HG03342 (cell line): ENCODE measurements around the gene CDS1.
"Not testable (repeated sequence)": the region's sequence is repeated elsewhere in the genome, so short reads cannot be mapped to it uniquely, and the experiment has no call there.

ENCODE experiments used
- ATAC-seq: cut with Tn5 transposase; IDR thresholded peaks from one replicate; pipeline ENCODE4 v1.9.1; 2021; ENCODE audit warnings: mild to moderate bottlenecking, moderate library complexity; ENCODE audit not compliant: unreplicated experiment

CDS1 gene

DNA sequence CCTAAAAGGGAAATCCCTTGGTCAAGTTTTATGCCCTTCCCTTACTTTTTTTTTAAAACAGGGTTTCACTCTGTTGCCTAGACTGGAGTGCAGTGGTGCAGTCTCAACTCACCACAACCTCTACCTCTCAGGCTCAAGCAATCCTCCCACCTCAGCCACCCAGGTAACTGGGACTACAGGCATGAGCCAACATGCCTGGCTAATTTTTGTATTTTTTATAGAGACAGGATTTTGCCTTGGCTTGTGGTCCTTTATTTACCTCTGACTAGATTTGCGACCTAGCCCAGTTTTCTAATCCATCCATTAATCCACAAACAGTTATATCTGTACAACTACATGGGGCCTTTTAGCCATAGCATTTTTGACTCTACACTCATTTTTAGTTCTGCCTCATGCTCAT lies 23.7 kb downstream of the CDS1 start:
- no peak for ATAC-seq

- no peak for ATAC-seq
Observed at GRCh38 chr4:84611531-84611930, 28.6 kb downstream of the CDS1 start.

- ATAC-seq: no peak
Observed at GRCh38 chr4:84614891-84615290, 32.0 kb downstream of the CDS1 start.

DNA sequence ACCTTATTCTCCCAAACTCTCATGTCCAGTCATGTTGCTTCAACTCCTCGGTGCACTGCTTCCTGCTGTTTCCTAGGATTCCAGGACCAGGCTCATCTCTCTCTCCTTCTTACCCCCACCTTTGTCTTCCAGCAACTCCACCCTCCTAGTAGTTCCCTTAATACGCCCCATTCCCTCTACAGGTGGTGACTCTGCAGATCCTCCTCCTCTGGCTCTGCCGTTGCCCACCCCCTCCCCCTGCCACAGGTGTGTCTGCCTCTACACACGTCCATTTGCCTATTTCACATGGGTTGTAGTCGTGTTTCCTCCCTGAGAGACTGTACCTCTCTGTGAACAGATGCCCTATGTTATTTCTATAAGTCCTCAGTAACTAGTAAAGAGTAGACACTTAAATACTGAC lies 32.4 kb downstream of the CDS1 start:
- ATAC-seq: no peak

GRCh38 chr4:84622959-84623358 lies 40.0 kb downstream of the CDS1 start:
- no peak for ATAC-seq

DNA sequence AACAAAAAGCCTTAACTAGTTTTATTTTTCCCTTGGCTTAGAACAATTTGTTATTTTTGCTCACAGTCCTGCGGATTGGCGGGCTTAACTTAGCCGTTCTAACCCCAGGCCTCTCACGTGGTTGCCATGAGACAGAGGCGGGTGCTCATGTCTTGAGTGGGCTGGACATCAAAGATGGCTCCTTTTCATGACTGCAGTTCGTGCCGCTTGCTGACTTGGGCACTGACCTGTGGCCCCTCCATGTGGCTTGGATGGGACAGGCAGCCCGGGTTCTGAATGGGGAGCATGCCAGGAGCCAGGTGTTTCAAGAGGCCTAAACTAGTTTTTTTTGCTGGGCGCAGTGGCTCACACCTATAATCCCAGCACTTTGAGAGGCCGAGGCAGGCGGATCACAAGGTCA lies 40.7 kb downstream of the CDS1 start:
- no peak for ATAC-seq

GRCh38 chr4:84626673-84627072 lies 43.7 kb downstream of the CDS1 start:
- no peak for ATAC-seq

DNA sequence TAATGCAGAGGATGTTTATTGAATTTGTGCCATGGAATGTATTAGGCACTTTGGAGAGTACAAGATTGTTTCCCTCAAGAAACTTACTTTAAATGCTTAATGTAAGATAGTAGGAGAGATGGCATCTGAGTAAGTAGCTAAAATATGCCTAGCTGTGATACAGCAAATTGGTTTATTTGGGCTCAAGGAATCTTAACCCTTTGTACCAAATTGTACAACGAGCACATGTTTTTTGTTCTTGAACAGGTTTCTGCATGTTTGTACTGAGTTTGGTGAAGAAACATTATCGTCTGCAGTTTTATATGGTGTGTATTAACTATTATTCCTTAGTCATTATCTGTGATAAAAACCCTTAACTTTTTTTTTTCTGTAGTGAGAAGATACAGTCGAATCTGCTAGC lies 48.6 kb downstream of the CDS1 start:
- ATAC-seq: no peak

DNA sequence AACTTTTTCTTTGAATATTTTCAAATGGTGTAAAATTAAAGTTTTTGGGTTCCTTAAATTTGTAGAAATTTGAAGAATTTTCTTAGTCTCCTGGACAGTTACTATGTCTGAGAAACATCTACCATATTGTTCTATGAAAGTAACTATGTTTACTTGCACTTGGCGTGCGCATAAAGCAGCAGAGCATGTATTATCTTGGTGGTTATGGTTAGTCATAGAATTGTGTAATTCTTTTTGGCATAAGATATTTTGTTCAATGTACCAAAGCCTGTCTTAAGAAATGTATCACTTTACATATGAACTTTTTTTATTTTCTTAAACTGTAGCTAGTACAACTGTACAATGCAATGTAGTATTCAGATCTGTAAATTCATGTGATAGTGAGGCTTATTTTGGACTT lies 49.2 kb downstream of the CDS1 start:
- ATAC-seq: no peak

DNA sequence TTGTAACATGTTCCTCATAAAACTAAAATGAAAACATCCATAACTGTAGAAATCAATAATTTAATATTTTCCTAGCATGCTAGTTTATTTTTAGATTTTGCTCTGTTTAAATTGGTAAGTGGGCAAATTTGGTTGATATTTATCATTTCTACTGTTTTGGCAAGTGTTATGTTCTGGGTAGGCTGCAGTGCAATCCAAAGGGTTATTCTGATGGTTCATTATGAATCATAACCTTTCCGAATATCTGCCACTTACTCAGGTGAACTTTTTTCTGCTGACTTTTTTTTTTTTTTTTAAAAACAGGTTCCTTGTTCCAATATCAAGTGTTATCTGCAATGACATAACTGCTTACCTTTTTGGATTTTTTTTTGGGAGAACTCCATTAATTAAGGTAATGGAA lies 52.0 kb downstream of the CDS1 start:
- ATAC-seq: no peak

- no peak for ATAC-seq
Observed at GRCh38 chr4:84638092-84638491, 55.2 kb downstream of the CDS1 start.

GRCh38 chr4:84639145-84639544 lies 56.2 kb downstream of the CDS1 start:
- no peak for ATAC-seq

DNA sequence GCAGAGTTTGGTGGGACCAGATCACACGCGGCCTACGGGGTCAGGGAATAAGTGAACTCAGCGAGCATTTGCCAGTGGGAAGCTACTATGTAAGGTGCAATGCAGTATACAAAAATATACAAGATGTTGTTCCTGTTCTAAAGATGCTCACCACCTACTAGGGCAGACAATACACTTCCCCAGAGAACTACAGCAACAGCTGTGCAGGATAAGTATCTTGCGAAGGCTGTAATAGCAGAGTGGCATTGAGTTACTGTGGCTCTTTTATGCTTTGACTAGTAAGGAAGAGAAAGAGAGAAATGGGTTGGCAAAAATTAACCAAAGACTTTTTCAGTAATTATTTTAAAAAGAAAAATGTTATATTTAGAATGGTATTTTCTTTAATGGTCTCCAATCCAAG lies 61.2 kb downstream of the CDS1 start:
- no peak for ATAC-seq

GRCh38 chr4:84647312-84647884 lies 64.5 kb downstream of the CDS1 start:
- ATAC-seq: no peak

DNA sequence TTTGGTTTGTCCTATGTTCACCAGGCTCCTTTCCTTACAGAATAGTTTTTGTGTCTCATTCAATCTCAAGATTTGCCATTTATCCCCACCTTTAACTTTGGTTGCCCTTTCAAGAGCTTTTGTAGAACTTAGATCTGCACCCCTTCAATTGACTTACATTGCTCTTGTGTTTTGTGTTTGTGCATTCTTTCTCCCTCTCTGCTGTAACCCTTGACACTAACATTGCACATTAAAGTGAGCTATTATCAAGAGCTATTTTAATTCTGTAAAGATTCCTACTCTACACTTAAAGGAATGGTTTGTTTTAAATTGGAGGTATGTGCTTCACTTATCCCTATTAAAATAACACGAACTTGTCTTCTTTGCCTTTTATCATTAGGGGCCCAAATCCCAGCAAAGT lies 65.3 kb downstream of the CDS1 start:
- no peak for ATAC-seq

DNA sequence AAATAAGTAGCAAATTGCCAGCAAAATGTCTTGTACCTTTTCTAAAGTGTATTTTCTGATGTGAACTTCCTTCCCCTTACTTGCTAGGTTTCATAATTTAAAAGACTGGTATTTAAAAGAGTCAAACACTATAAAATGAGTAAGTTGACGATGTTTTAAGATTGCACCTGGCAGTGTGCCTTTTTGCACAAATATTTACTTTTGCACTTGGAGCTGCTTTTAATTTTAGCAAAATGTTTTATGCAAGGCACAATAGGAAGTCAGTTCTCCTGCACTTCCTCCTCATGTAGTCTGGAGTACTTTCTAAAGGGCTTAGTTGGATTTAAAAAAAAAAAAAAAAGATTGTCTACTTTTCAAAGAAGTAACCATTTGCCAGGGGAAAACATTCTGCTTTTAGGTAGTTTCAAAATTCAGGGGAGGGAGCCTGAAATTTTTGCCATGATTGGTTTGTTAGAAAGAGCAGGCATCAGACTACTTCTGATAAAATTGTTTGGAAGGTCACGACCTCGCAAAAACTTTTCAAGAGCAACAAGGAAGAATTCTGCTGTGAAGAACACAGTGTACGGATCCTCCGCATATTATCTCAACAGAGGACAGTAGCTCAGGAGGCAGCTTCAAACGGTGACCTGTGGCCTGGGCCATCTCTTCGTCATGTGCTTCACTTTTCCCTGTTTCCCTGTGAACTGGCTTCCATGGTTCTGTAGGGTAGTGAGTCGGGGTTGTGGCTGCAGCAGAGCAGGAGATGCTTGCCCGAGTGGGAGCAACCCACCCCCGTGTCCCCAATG lies 66.1 kb downstream of the CDS1 start:
- no peak for ATAC-seq

DNA sequence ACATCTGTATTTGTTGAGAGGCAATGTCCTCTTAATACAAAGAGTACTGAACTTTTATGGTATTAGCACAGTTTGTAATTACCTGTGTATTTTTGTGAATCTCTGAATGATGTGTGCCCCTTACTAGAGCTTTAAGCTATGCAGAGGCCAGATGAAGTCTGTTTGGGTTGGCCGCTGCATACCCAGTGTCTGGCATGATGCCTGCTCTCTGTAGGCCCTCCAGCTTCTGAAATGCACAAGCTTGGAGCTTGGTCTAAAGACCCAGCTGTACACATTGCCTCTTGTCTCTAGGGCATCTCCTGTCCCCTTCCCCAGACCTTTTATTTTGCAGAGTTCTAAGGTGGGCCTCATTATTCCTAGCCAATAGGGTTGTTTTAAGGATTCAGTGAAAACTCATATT lies 68.6 kb downstream of the CDS1 start:
- ATAC-seq: no peak

DNA sequence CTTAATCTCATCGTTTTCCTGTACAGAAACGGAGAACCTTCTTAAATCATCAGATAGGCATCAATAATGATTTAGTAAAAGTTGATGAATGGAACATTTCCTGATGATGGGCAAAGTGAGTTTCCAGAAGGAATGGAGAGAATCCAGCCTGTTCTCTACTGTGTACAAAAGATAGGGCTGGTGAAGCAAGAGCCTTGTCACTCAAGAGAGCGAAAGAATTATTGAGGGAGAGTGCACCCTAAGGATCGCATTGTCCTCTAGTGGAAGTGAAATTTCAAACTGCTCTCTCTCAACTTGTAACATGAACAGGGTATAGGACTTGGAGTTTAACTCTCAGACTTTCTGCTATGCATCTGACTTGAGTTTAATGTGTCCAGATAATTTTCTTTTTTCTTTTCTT lies 69.6 kb downstream of the CDS1 start:
- no peak for ATAC-seq

- ATAC-seq: no peak
Observed at GRCh38 chr4:84660606-84661005, 77.7 kb downstream of the CDS1 start.

GRCh38 chr4:84661191-84661939 lies 78.4 kb downstream of the CDS1 start:
- ATAC-seq: no peak

GRCh38 chr4:84664767-84665166 lies 81.8 kb downstream of the CDS1 start:
- ATAC-seq: not testable (repeated sequence)

GRCh38 chr4:84666439-84666838 lies 83.5 kb downstream of the CDS1 start:
- no peak for ATAC-seq
